GM13976 (cell line): ENCODE data around the gene SPEN.
"Not testable (repeated sequence)": the region's sequence is repeated elsewhere in the genome, so short reads cannot be mapped to it uniquely, and the experiment has no call there.

ENCODE experiments used
- DNase-seq: peaks from one replicate; pipeline ENCODE4 v3.0.0; 2012; ENCODE audit warnings: low spot score
- CTCF ChIP-seq: IDR thresholded peaks from 2 replicates; pipeline ENCODE4 v1.5.1; 2012; ENCODE audit warnings: borderline replicate concordance, mild to moderate bottlenecking; ENCODE audit not compliant: insufficient read depth; ENCODE audit errors: extremely low read depth, missing control alignments, control extremely low read depth
- in situ Hi-C: fragments of 300-500 bp; cut with MboI; formaldehyde crosslinking; loops from one replicate; pipeline ENCODE4 v1.12.0; 2022; ENCODE audit warnings: low sequenced_read_pairs, mixed read lengths, inconsistent platforms; ENCODE audit not compliant: unreplicated experiment

The SPEN gene

DNA sequence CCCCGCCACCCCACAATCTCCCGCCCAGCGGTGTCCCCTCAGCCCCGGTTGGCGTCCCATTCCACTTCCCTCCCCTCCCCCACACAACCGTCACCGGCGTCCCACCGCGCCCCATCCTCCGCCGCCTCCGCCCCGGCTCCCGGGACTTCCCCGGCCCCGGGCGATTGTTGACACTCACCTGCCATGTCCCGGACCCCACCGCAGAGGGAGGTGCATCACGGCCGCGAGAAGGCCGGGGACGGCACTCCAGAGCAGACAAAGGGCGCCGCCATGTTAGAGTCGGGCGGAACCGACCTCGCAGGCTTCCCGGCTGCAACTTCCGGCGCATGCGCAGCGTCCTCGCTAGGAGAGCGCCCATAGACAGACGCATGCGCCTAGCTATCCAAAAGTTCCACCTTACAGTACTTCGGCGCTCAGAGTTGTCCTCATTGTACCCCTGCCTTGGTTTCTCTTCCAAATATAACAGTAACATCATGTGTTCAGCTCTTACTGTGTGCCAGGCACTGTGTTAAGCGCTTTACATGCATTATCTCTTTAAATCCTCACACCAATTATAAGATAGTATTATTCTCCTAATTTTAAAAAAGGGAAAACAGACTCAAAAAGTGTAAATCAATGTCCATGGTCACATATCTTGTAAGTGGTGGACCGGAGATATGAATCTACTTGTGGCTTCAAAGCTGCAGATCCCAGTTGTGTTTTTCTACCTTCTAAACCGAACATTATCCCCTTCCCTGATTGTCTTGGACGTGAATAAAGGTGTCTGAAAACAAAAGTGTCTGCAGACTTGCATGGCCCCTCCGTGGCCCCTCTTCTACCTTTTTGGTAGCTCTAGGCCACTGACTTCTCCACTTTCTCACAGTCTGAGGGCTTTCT, 128.5 kb downstream of the SPEN start, which contains the start of gene ZBTB17:
Gene ZBTB17 (minus strand): TSS at position 297 of the 876 bp plus-strand sequence. CDS start 27,606 bp downstream, outside the sequence.
- peak; percentile 95 for DNase-seq
- TF ChIP-seq CTCF: no peak
- in situ Hi-C loops: loop anchor here (25.0 kb wide), 1 partner anchor 164 kb away; the partner anchor contains the start of gene UQCRHL

GRCh38 chr1:15977947-15978346, 130.4 kb downstream of the SPEN start:
- in situ Hi-C loops: loop anchor here (25.0 kb wide), 1 partner anchor 166 kb away; the partner anchor contains the start of gene UQCRHL
- not testable (repeated sequence) for DNase-seq

DNA sequence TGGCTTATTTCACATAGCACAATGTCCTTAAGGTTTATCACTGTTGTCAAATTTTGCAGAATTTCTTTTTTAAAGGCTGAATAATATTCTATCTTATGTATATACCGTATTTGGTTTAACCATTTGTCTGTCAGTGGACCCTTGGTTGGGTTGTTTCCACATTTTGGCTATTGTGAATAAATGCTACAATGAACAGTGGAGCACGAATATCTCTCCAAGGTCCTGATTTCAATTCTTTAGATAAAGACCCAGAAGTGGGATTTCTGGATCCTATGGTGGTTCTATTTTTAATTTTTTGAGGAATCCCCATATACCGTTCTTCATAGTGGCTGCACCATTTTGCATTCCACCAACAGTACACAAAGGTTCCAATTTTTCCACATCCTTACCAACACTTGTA, 134.2 kb downstream of the SPEN start:
- in situ Hi-C loops: loop anchor here (25.0 kb wide), 1 partner anchor 169 kb away; the partner anchor contains the start of gene UQCRHL
- no peak for DNase-seq
- no peak for TF ChIP-seq CTCF

DNA sequence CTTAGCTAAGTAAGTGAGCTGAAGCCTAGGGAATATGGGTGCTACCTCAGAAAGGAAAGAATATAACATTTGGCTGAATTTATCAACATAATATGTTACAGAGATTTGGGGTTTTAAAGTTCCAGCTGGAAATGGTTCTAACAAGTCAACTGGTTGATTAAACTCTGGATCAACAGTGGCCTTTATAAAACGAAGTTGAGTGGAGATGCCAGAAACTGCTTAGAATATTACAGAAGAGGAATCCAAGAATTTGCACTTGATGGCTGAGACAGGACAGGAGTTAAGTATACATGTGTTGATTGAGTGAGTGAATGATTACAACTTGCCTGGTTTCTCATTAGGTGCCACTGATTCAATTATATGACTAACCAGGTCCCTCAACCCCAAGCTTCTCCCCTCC, 135.8 kb downstream of the SPEN start:
- no peak for TF ChIP-seq CTCF
- DNase-seq: no peak
- in situ Hi-C loops: loop anchor here (25.0 kb wide), 1 partner anchor 171 kb away; the partner anchor contains the start of gene UQCRHL

DNA sequence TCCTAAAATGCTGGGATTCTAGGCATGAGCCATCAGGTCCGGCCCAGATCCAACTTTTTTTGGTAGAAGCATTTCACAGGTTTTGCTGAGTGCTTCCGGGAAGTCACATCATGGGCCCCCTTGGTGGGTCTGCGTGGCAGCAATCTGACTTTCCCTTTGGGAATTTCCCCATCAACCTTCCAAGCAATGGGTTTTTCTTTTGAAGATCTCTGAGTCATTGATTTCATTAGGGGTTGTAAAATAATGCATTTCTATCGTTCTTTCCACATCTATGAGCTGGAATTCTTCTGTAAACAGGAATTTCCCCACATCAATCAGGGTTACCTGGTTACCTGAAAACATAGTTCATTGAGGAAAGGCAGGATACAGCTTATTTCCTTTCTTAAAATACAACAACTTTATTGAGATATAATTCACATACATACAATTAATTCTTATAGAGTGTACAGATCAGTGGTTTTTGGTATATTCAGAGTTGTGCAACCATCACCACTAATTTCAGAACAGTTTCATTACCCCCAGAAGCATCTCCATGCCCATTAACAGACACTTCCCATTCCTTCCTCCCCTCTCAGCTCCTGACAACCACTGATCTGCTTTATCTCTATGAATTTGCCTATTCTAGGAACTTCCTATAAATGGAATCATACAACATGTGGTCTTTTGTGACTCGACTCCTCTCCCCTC, 138.2 kb downstream of the SPEN start:
- DNase-seq: no peak
- in situ Hi-C loops: loop anchor here (25.0 kb wide), 1 partner anchor 173 kb away; the partner anchor contains the start of gene UQCRHL

More for the DNA sequence above, 138.2 kb downstream of the SPEN start:
- TF ChIP-seq CTCF: no peak
